Right atrium auricular region (tissue), 2 donors: ENCODE data around the gene STK32B. TPM values are rescaled to one million over a fixed set of nuclear protein-coding genes. Genes with fewer than 3 reads are reported as not detected.

Source experiments
- DNase-seq: peaks from one replicate; pipeline ENCODE4 v3.0.0-alpha.2; 2019; ENCODE audit warnings: low spot score
- H3K27ac ChIP-seq, 2 donors: fragments of 200-600 bp; sonication (generic); 1 replicate in 1 of 2; 2 replicates in 1 of 2; pipeline ENCODE4 v1.5.1; 2016 to 2019
- H3K27me3 ChIP-seq, 2 donors: fragments of 200-600 bp; sonication (generic); one replicate each; pipeline versions ENCODE4 v1.5.1 to v1.6.0; 2017 to 2019
- H3K36me3 ChIP-seq: fragments of 200-600 bp; sonication (generic); one replicate; pipeline ENCODE4 v1.5.1; 2016
- H3K4me1 ChIP-seq, 2 donors: fragments of 200-600 bp; sonication (generic); one replicate each; pipeline versions ENCODE4 v1.5.1 to v1.6.0; 2017 to 2019
- H3K4me3 ChIP-seq, 2 donors: fragments of 200-600 bp; sonication (generic); 1 replicate in 1 of 2; 2 replicates in 1 of 2; pipeline ENCODE4 v1.5.1; 2017 to 2019; ENCODE audit warnings: mild to moderate bottlenecking in 1 of 2, moderate library complexity in 1 of 2
- H3K9me3 ChIP-seq, 2 donors: fragments of 200-600 bp; sonication (generic); one replicate each; pipeline ENCODE4 v1.5.1; 2019
- CTCF ChIP-seq, 2 donors: fragments of 200-600 bp; sonication (generic); IDR thresholded peaks; one replicate each; pipeline ENCODE4 v1.5.1; 2019; ENCODE audit warnings: antibody characterized with exemption in 2 of 2
- total RNA-seq, 2 donors: library from RNA; depleted of rRNA; stranded (reverse); fragments of >200 nt; gene quantifications; one replicate each; pipeline ENCODE4 v1.1.0, GENCODE V29; 2016

The STK32B gene
- total RNA-seq, 2 donors from 2014 or later = 0.31 to 0.59 TPM

- no peak for TF ChIP-seq CTCF (IDR thresholded peaks at IDR 0.05)
- no peaks in the 10 kb centered on the region for H3K27me3 ChIP-seq
- peaks cover 0 to 7% of the 10 kb centered on the region in 2 donors for H3K9me3 ChIP-seq
- no peak for DNase-seq
- no peak overlapping the region for H3K27ac ChIP-seq
- H3K4me1 ChIP-seq = no peaks in the 10 kb centered on the region
- no peak overlapping the region for H3K4me3 ChIP-seq
- H3K36me3 ChIP-seq = no peaks in the 10 kb centered on the region
Observed at GRCh38 chr4:5134620-5135019, 83.3 kb downstream of the STK32B start.

GRCh38 chr4:5137226-5137625 is 85.9 kb downstream of the STK32B start:
- H3K27me3 ChIP-seq = no peaks in the 10 kb centered on the region
- no peak overlapping the region for H3K4me3 ChIP-seq
- H3K27ac ChIP-seq = no peak overlapping the region
- no peaks in the 10 kb centered on the region for H3K4me1 ChIP-seq
- H3K36me3 ChIP-seq = no peaks in the 10 kb centered on the region
- no peak for DNase-seq
- TF ChIP-seq CTCF (IDR thresholded peaks at IDR 0.05) = no peak
- H3K9me3 ChIP-seq = no peaks in the 10 kb centered on the region

- no peak for DNase-seq
- TF ChIP-seq CTCF (IDR thresholded peaks at IDR 0.05) = no peak
- H3K36me3 ChIP-seq = no peaks in the 10 kb centered on the region
Observed at GRCh38 chr4:5137927-5138326, 86.6 kb downstream of the STK32B start.

GRCh38 chr4:5138389-5138788 is 87.1 kb downstream of the STK32B start:
- TF ChIP-seq CTCF (IDR thresholded peaks at IDR 0.05) = no peak
- Histone ChIP-seq H3K36me3 (no peaks in the 10 kb centered on the region), H3K4me1 (no peaks in the 10 kb centered on the region), H3K27me3 (no peaks in the 10 kb centered on the region), H3K27ac (no peak overlapping the region), H3K4me3 (no peak overlapping the region), H3K9me3 (no peaks in the 10 kb centered on the region)
- no peak for DNase-seq

More at GRCh38 chr4:5137927-5138326, 86.6 kb downstream of the STK32B start:
- Histone ChIP-seq H3K4me1 (no peaks in the 10 kb centered on the region), H3K9me3 (no peaks in the 10 kb centered on the region), H3K27ac (no peak overlapping the region), H3K27me3 (no peaks in the 10 kb centered on the region), H3K4me3 (no peak overlapping the region)

- no peak for TF ChIP-seq CTCF (IDR thresholded peaks at IDR 0.05)
- no peaks in the 10 kb centered on the region for H3K9me3 ChIP-seq
- H3K4me1 ChIP-seq = no peaks in the 10 kb centered on the region
- no peak overlapping the region for H3K4me3 ChIP-seq
- no peak overlapping the region for H3K27ac ChIP-seq
- H3K36me3 ChIP-seq = no peaks in the 10 kb centered on the region
- no peaks in the 10 kb centered on the region for H3K27me3 ChIP-seq
- no peak for DNase-seq
Observed at GRCh38 chr4:5139141-5139540, 87.9 kb downstream of the STK32B start.

GRCh38 chr4:5141802-5142201 is 90.5 kb downstream of the STK32B start:
- no peaks in the 10 kb centered on the region for H3K4me1 ChIP-seq
- DNase-seq = no peak
- peaks cover 0 to 7% of the 10 kb centered on the region in 2 donors for H3K9me3 ChIP-seq
- no peaks in the 10 kb centered on the region for H3K36me3 ChIP-seq
- no peak overlapping the region for H3K27ac ChIP-seq
- no peak overlapping the region for H3K4me3 ChIP-seq
- no peaks in the 10 kb centered on the region for H3K27me3 ChIP-seq
- TF ChIP-seq CTCF (IDR thresholded peaks at IDR 0.05) = no peak
